Parathyroid adenoma (tissue), 2 donors: ENCODE results near the gene PIGK.

Experiments
- H2AFZ ChIP-seq: fragments of 300-600 bp; sonication (generic); one replicate; pipeline ENCODE4 v1.7.0; 2017; ENCODE audit warnings: antibody characterized with exemption, mild to moderate bottlenecking
- H3K27ac ChIP-seq: fragments of 300-600 bp; sonication (generic); one replicate; pipeline ENCODE4 v1.7.0; 2017
- H3K27me3 ChIP-seq: fragments of 300-600 bp; sonication (generic); one replicate; pipeline ENCODE4 v1.7.0; 2017; ENCODE audit warnings: low read length; ENCODE audit not compliant: control insufficient read depth, insufficient read depth
- H3K36me3 ChIP-seq: fragments of 300-600 bp; sonication (generic); one replicate; pipeline ENCODE4 v1.7.0; 2017; ENCODE audit warnings: low read length; ENCODE audit not compliant: control insufficient read depth, insufficient read depth
- H3K4me1 ChIP-seq: fragments of 300-600 bp; sonication (generic); one replicate; pipeline ENCODE4 v1.7.0; 2017; ENCODE audit warnings: control low read depth
- H3K4me2 ChIP-seq: fragments of 300-600 bp; sonication (generic); one replicate; pipeline ENCODE4 v1.7.0; 2017; ENCODE audit warnings: low read length
- H3K4me3 ChIP-seq: fragments of 300-600 bp; sonication (generic); one replicate; pipeline ENCODE4 v1.7.0; 2017; ENCODE audit warnings: low read depth, low read length
- H3K79me2 ChIP-seq: fragments of 300-600 bp; sonication (generic); one replicate; pipeline ENCODE4 v1.7.0; 2017; ENCODE audit warnings: control low read depth
- H3K9ac ChIP-seq: fragments of 300-600 bp; sonication (generic); one replicate; pipeline ENCODE4 v1.7.0; 2017; ENCODE audit warnings: mild to moderate bottlenecking
- H3K9me3 ChIP-seq: fragments of 300-600 bp; sonication (generic); one replicate; pipeline ENCODE4 v1.7.0; 2017; ENCODE audit warnings: low read length; ENCODE audit not compliant: control insufficient read depth
- TF ChIP-seq, protein P1 (sequence below): fragments of 300-600 bp; sonication (generic); IDR thresholded peaks from one replicate; pipeline ENCODE4 v1.7.0; 2017; ENCODE audit warnings: antibody characterized with exemption, mild to moderate bottlenecking
- donor health status: primary hyperparathyroidism.

PIGK gene

DNA sequence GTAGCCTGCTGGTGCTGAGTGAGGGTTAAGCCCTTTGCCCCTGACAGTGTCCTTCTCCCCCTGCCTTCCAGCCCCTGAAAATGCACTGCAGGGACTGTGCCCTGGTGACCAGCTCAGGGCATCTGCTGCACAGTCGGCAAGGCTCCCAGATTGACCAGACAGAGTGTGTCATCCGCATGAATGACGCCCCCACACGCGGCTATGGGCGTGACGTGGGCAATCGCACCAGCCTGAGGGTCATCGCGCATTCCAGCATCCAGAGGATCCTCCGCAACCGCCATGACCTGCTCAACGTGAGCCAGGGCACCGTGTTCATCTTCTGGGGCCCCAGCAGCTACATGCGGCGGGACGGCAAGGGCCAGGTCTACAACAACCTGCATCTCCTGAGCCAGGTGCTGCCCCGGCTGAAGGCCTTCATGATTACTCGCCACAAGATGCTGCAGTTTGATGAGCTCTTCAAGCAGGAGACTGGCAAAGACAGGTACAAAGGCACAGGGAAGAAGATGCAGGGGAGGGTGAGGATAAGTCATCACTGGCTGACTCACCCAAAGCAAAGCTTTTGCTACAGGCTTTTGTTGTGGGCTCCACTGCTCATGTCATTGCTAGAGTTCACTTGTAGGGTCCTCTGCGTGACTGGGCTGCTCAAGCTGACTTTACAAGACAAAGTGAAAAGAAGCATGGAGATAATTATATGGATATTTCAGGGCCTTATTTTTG, 174.9 kb downstream of the PIGK start:
- Histone ChIP-seq H3K4me1 (no peaks in the 10 kb centered on the region), H2AFZ (no peak overlapping the region), H3K27me3 (no peaks in the 10 kb centered on the region), H3K79me2 (no peaks in the 10 kb centered on the region), H3K4me3 (no peak overlapping the region), H3K4me2 (no peak overlapping the region), H3K9me3 (no peaks in the 10 kb centered on the region), H3K27ac (no peak overlapping the region), H3K36me3 (no peaks in the 10 kb centered on the region), H3K9ac (no peak overlapping the region)
- TF ChIP-seq, protein P1, sequence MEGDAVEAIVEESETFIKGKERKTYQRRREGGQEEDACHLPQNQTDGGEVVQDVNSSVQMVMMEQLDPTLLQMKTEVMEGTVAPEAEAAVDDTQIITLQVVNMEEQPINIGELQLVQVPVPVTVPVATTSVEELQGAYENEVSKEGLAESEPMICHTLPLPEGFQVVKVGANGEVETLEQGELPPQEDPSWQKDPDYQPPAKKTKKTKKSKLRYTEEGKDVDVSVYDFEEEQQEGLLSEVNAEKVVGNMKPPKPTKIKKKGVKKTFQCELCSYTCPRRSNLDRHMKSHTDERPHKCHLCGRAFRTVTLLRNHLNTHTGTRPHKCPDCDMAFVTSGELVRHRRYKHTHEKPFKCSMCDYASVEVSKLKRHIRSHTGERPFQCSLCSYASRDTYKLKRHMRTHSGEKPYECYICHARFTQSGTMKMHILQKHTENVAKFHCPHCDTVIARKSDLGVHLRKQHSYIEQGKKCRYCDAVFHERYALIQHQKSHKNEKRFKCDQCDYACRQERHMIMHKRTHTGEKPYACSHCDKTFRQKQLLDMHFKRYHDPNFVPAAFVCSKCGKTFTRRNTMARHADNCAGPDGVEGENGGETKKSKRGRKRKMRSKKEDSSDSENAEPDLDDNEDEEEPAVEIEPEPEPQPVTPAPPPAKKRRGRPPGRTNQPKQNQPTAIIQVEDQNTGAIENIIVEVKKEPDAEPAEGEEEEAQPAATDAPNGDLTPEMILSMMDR = no peak

DNA sequence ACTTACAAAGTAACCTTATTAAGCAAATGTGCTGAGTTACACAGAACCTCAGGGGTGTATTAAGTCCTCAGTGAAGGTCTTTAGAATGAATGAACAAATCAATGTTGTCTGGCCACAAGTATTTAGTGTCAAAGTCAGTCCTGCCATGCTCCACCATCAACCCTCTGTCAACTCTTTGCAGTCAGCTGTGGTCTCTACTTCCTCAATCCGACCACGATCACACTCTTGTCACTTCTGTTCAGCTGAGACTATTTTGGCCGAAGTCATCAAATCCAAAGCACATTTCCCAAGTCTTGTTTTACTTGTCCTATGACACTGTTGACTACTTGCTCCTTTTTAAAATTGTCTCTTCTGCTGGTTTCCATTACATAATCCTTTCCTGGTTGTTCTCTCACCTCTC, 178.4 kb downstream of the PIGK start:
- H3K9ac ChIP-seq = no peak overlapping the region
- H3K27me3 ChIP-seq = no peaks in the 10 kb centered on the region
- H3K27ac ChIP-seq = no peak overlapping the region
- TF ChIP-seq, protein P1 = no peak
- no peak overlapping the region for H3K4me3 ChIP-seq
- H3K4me1 ChIP-seq = no peaks in the 10 kb centered on the region
- H3K4me2 ChIP-seq = no peak overlapping the region
- H2AFZ ChIP-seq = no peak overlapping the region
- no peaks in the 10 kb centered on the region for H3K36me3 ChIP-seq
- no peaks in the 10 kb centered on the region for H3K79me2 ChIP-seq
- H3K9me3 ChIP-seq = no peaks in the 10 kb centered on the region

DNA sequence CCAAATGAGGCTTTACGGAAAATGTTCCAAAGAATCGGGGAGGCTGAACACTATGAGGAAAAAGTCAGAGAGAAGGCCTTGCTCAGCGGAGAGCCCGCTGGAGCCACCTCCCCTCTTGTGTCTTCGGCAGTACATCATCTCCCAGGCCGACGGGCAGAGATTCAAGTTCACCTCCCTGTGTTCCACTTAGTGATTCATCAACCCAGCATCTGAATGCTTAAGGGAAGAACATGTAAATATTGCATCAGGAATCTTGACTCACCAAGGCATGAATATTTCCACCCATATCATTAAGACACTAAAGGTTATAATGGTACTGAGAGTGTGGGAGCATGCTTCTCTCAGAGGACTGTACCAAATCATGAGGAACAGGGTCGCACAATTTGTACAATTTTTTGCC, 179.5 kb downstream of the PIGK start:
- Histone ChIP-seq H3K79me2 (no peaks in the 10 kb centered on the region), H3K27ac (no peak overlapping the region), H3K4me1 (no peaks in the 10 kb centered on the region), H3K4me3 (no peak overlapping the region), H3K36me3 (no peaks in the 10 kb centered on the region), H3K4me2 (no peak overlapping the region), H3K9ac (no peak overlapping the region), H3K27me3 (no peaks in the 10 kb centered on the region), H3K9me3 (no peaks in the 10 kb centered on the region), H2AFZ (no peak overlapping the region)
- TF ChIP-seq, protein P1 = no peak

DNA sequence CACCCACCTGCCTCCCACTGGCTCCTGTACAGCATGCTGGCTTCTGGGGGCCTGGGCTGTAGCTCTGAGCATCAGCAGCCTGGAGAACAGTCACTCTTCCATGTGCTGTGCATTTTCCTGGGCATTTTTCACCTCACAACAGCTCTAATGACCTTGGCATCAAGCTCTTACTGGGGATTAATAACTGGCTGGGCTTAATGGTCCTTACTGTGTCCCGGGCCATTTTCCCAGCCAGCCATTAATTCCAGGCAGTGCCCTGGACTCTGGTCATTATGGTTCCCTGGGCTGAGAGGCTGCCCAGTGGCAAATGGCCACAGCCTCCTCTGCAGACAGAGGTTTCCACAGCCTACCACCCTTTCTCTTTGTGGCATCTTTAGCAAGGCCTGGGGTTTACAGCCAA, 180.1 kb downstream of the PIGK start:
- Histone ChIP-seq H3K4me3 (no peak overlapping the region), H3K27ac (no peak overlapping the region), H3K4me2 (no peak overlapping the region), H3K36me3 (no peaks in the 10 kb centered on the region), H3K79me2 (no peaks in the 10 kb centered on the region), H3K9me3 (no peaks in the 10 kb centered on the region), H3K4me1 (no peaks in the 10 kb centered on the region), H3K27me3 (no peaks in the 10 kb centered on the region), H3K9ac (no peak overlapping the region), H2AFZ (no peak overlapping the region)
- TF ChIP-seq, protein P1 = no peak
